ENCODE results near the gene IFNLR1.

GRCh38 chr1:24222793-24223192 lies 35.7 kb upstream of the IFNLR1 start:
- TF ChIP-seq POLR2A (IDR thresholded peaks at IDR 0.05), result no peak
- no peak for TF ChIP-seq CTCF (IDR thresholded peaks at IDR 0.05 in 4 of 5, conservative IDR thresholded peaks at IDR 0.05 in 1 of 5)

Measured in gastrocnemius medialis (tissue), 4 donors.